PC-3 (cell line): ENCODE data around the gene PRELID1.

Experiments
- CTCF ChIP-seq: fragments of 300-600 bp; sonication (generic); conservative IDR thresholded peaks from 2 replicates; pipeline ENCODE4 v1.5.1; 2017; ENCODE audit warnings: antibody characterized with exemption, low read depth, mild to moderate bottlenecking, low read length
- EZH2 ChIP-seq: fragments of 300-600 bp; sonication (generic); IDR thresholded peaks from one replicate; pipeline ENCODE4 v1.6.1; 2017; ENCODE audit warnings: antibody characterized with exemption, mild to moderate bottlenecking, low read length; ENCODE audit not compliant: unreplicated experiment
- EZH2phosphoT487 ChIP-seq: fragments of 300-600 bp; sonication (generic); IDR thresholded peaks from 2 replicates; pipeline ENCODE4 v1.6.1; 2018; ENCODE audit warnings: mild to moderate bottlenecking, antibody characterized with exemption, low read length, borderline replicate concordance

GRCh38 chr5:177299697-177300096 is 3.9 kb upstream of the PRELID1 start:
- TF ChIP-seq EZH2 (no peak), CTCF (no peak), EZH2phosphoT487 (no peak)
